Neuronal stem cell (in vitro differentiated cells): ENCODE data around the gene CCDC9.

Source experiments
- DNase-seq: peaks from one replicate; pipeline ENCODE4 v3.0.0-alpha.2; 2013; ENCODE audit warnings: low spot score
- H2AFZ ChIP-seq: one replicate; pipeline ENCODE4 v1.6.1; 2013; ENCODE audit warnings: mild to moderate bottlenecking, low read length, inconsistent platforms
- H2AK5ac ChIP-seq: 2 replicates; pipeline ENCODE4 v1.6.1; 2013; ENCODE audit warnings: low read depth, mild to moderate bottlenecking, inconsistent platforms, low read length, moderate library complexity, mixed read lengths
- H2BK120ac ChIP-seq: 2 replicates; pipeline ENCODE4 v1.6.1; 2013; ENCODE audit warnings: low read depth, mild to moderate bottlenecking, inconsistent platforms, low read length, moderate library complexity, mixed read lengths
- H2BK12ac ChIP-seq: one replicate; pipeline ENCODE4 v1.6.1; 2013; ENCODE audit warnings: low read length, inconsistent platforms
- H2BK15ac ChIP-seq: 2 replicates; pipeline ENCODE4 v1.6.1; 2013; ENCODE audit warnings: mild to moderate bottlenecking, low read length, inconsistent platforms, mixed read lengths
- H2BK5ac ChIP-seq: one replicate; pipeline ENCODE4 v1.6.1; 2013; ENCODE audit warnings: inconsistent platforms, mild to moderate bottlenecking, low read length, moderate library complexity
- H3K14ac ChIP-seq: one replicate; pipeline ENCODE4 v1.6.1; 2013; ENCODE audit warnings: low read length, inconsistent platforms
- H3K18ac ChIP-seq: 2 replicates; pipeline ENCODE4 v1.6.1; 2013; ENCODE audit warnings: low read length, inconsistent platforms
- H3K23ac ChIP-seq: 2 replicates; pipeline ENCODE4 v1.6.1; 2013; ENCODE audit warnings: low read depth, mild to moderate bottlenecking, mixed read lengths, low read length, inconsistent platforms; ENCODE audit not compliant: poor library complexity
- H3K27ac ChIP-seq: replicated peaks from 3 replicates; pipeline ENCODE4 v1.5.1; 2013; ENCODE audit warnings: low read length, inconsistent platforms
- H3K27me3 ChIP-seq, 3 experiments: 2 replicates each; pipeline ENCODE4 v1.6.1; 2013; ENCODE audit warnings: low read length in 3 of 3, mild to moderate bottlenecking in 2 of 3, inconsistent platforms in 1 of 3, low read depth in 1 of 3, mixed read lengths in 1 of 3, moderate library complexity in 1 of 3; ENCODE audit not compliant: control insufficient read depth in 3 of 3, insufficient read depth in 3 of 3
- H3K36me3 ChIP-seq, 2 donors: replicated peaks in 1 of 2; 2 replicates each; pipeline ENCODE4 v1.6.1; 2013; ENCODE audit warnings: low read length in 2 of 2; ENCODE audit not compliant: control insufficient read depth in 2 of 2, insufficient read depth in 2 of 2
- H3K4ac ChIP-seq: 2 replicates; pipeline ENCODE4 v1.6.1; 2013; ENCODE audit warnings: inconsistent platforms, mild to moderate bottlenecking, low read length, moderate library complexity
- H3K4me1 ChIP-seq, 2 donors: 1 replicate in 1 of 2; 2 replicates in 1 of 2; pipeline ENCODE4 v1.6.1; 2013; ENCODE audit warnings: low read length in 2 of 2, low read depth in 1 of 2; ENCODE audit not compliant: control insufficient read depth in 2 of 2, insufficient read depth in 1 of 2
- H3K4me2 ChIP-seq: one replicate; pipeline ENCODE4 v1.6.1; 2013; ENCODE audit warnings: mild to moderate bottlenecking, low read length, inconsistent platforms; ENCODE audit not compliant: insufficient read depth, poor library complexity, severe bottlenecking
- H3K4me3 ChIP-seq, 2 donors: 2 replicates each; pipeline ENCODE4 v1.5.1; 2013; ENCODE audit warnings: low read length in 2 of 2, mild to moderate bottlenecking in 2 of 2, inconsistent platforms in 1 of 2, moderate library complexity in 1 of 2
- H3K79me1 ChIP-seq: one replicate; pipeline ENCODE4 v1.6.1; 2013; ENCODE audit warnings: low read depth, mild to moderate bottlenecking, inconsistent platforms, low read length, moderate library complexity
- H3K9ac ChIP-seq: one replicate; pipeline ENCODE4 v1.6.1; 2013; ENCODE audit warnings: mild to moderate bottlenecking, low read depth, low read length, inconsistent platforms; ENCODE audit not compliant: poor library complexity
- H3K9me3 ChIP-seq, 2 donors: replicated peaks in 1 of 2; 2 replicates each; pipeline versions ENCODE3 to v1.6.1; 2013; ENCODE audit warnings: low read length in 2 of 2, mild to moderate bottlenecking in 2 of 2, inconsistent platforms in 1 of 2, low read depth in 1 of 2, mixed read lengths in 1 of 2, moderate library complexity in 1 of 2; ENCODE audit not compliant: control insufficient read depth in 2 of 2, insufficient read depth in 1 of 2
- H4K8ac ChIP-seq: one replicate; pipeline ENCODE4 v1.6.1; 2013; ENCODE audit warnings: low read depth, mild to moderate bottlenecking, inconsistent platforms, low read length, moderate library complexity
- H4K91ac ChIP-seq: one replicate; pipeline ENCODE4 v1.6.1; 2013; ENCODE audit warnings: low read length, low read depth, mild to moderate bottlenecking, inconsistent platforms; ENCODE audit not compliant: poor library complexity
- WGBS, 2 donors: extraction: QIAGEN DNeasy Blood & Tissue Kit; methylation state at CpG; one replicate each; pipeline ENCODE4 v1.1.7; 2013; ENCODE audit warnings: missing lambda C conversion rate in 2 of 2, mixed read lengths in 1 of 2; ENCODE audit not compliant: insufficient read length in 2 of 2, insufficient replicate concordance in 1 of 2; ENCODE audit errors: extremely low coverage in 2 of 2; 5-methylcytosine and 5-hydroxymethylcytosine counted together

The CCDC9 gene

GRCh38 chr19:47270408-47270807, 14.1 kb downstream of the CCDC9 start:
- WGBS, 2 donors = no CpG with 5 or more reads among the region's 10 CpGs

GRCh38 chr19:47271949-47272348, 15.6 kb downstream of the CCDC9 start:
- no peak overlapping the region for H3K4me3 ChIP-seq
- H3K4ac ChIP-seq = no peak overlapping the region
- peaks cover 17 to 23% of the 10 kb centered on the region in 2 donors for H3K4me1 ChIP-seq
- H3K23ac ChIP-seq = no peak overlapping the region
- H3K36me3 ChIP-seq = peaks cover 22 to 52% of the 10 kb centered on the region in 2 donors
- H2BK5ac ChIP-seq = no peak overlapping the region
- WGBS, 2 donors = no CpG with 5 or more reads among the region's 6 CpGs
- no peak overlapping the region for H2AFZ ChIP-seq
- DNase-seq = no peak
- no peak overlapping the region for H4K91ac ChIP-seq
- no peak overlapping the region for H2AK5ac ChIP-seq
- peak overlapping the region; percentile 33 for H3K14ac ChIP-seq
- no peak overlapping the region for H3K9ac ChIP-seq
- peak overlapping the region; percentile 66 for H2BK15ac ChIP-seq
- H3K18ac ChIP-seq = peak overlapping the region; percentile 56
- no peak overlapping the region for H2BK120ac ChIP-seq
- no peaks in the 10 kb centered on the region for H3K9me3 ChIP-seq
- peak overlapping the region; percentile 19 for H2BK12ac ChIP-seq
- H3K27me3 ChIP-seq = no peaks in the 10 kb centered on the region
- peak overlapping the region; percentile 4 for H3K4me2 ChIP-seq
- H3K79me1 ChIP-seq = peaks cover 10% of the 10 kb centered on the region
- H3K27ac ChIP-seq = no peak overlapping the region
- H4K8ac ChIP-seq = no peak overlapping the region

More at GRCh38 chr19:47270408-47270807, 14.1 kb downstream of the CCDC9 start:
- Histone ChIP-seq H2AFZ (no peak overlapping the region), H3K14ac (no peak overlapping the region), H3K4ac (no peak overlapping the region), H2BK12ac (no peak overlapping the region), H4K91ac (no peak overlapping the region), H3K18ac (no peak overlapping the region), H3K9me3 (peaks cover 0 to 3% of the 10 kb centered on the region in 2 donors), H3K27ac (no peak overlapping the region), H3K4me2 (no peak overlapping the region), H3K36me3 (peaks cover 27 to 57% of the 10 kb centered on the region in 2 donors), H3K23ac (peak overlapping the region; percentile 44), H2BK15ac (no peak overlapping the region), H4K8ac (no peak overlapping the region), H3K4me1 (peaks cover 13 to 14% of the 10 kb centered on the region in 2 donors), H2BK5ac (no peak overlapping the region), H3K4me3 (no peak overlapping the region), H3K79me1 (peaks cover 16% of the 10 kb centered on the region), H3K27me3 (no peaks in the 10 kb centered on the region), H2AK5ac (no peak overlapping the region), H3K9ac (no peak overlapping the region), H2BK120ac (no peak overlapping the region)
- no peak for DNase-seq

- no peak for DNase-seq
- peak overlapping the region; percentile 69 to 82 for H3K4me3 ChIP-seq
- H3K9ac ChIP-seq = peak overlapping the region; percentile 90
- peaks cover 5% of the 10 kb centered on the region for H3K79me1 ChIP-seq
- peak overlapping the region; percentile 81 for H4K91ac ChIP-seq
- H3K18ac ChIP-seq = peak overlapping the region; percentile 96
- H2BK120ac ChIP-seq = no peak overlapping the region
- H3K4ac ChIP-seq = peak overlapping the region; percentile 26
- peaks cover 17 to 23% of the 10 kb centered on the region in 2 donors for H3K4me1 ChIP-seq
- H2BK12ac ChIP-seq = peak overlapping the region; percentile 11
- peak overlapping the region; percentile 99 for H3K23ac ChIP-seq
- peak overlapping the region; percentile 78 for H3K27ac ChIP-seq
- H3K36me3 ChIP-seq = peaks cover 16 to 45% of the 10 kb centered on the region in 2 donors
- H2BK15ac ChIP-seq = peak overlapping the region; percentile 93
- no CpG with 5 or more reads among the region's 42 CpGs for WGBS, 2 donors
- H2AFZ ChIP-seq = peak overlapping the region; percentile 91
- H4K8ac ChIP-seq = no peak overlapping the region
- no peaks in the 10 kb centered on the region for H3K27me3 ChIP-seq
- H3K14ac ChIP-seq = no peak overlapping the region
- H2AK5ac ChIP-seq = peak overlapping the region; percentile 96
- H2BK5ac ChIP-seq = peak overlapping the region; percentile 98
- H3K4me2 ChIP-seq = peak overlapping the region; percentile 90
- no peaks in the 10 kb centered on the region for H3K9me3 ChIP-seq
Observed at GRCh38 chr19:47272448-47273312, 16.4 kb downstream of the CCDC9 start.
